CD4-positive, alpha-beta memory T cell (primary cell): Measurements from ENCODE around the gene SLC22A23. TPM values are rescaled to one million over a fixed set of nuclear protein-coding genes. Genes with fewer than 3 reads are reported as not detected.

Source experiments
- CTCF ChIA-PET: fragments of 350-600 bp; sonication (Branson Sonifier 250); formaldehyde crosslinking; loops from one replicate; lab custom pipeline; 2021; ENCODE audit warnings: inconsistent platforms; ENCODE audit not compliant: partially characterized antibody; lab: Charles Lee
- POLR2A ChIA-PET: fragments of 350-600 bp; sonication (Branson Sonifier 250); formaldehyde crosslinking; loops from one replicate; lab custom pipeline; 2021; ENCODE audit not compliant: partially characterized antibody; lab: Charles Lee
- DNase-seq, 5 donors: peaks; one replicate each; pipeline versions ENCODE4 v3.0.0 to v3.0.0-alpha.2; 2020 to 2022; ENCODE audit warnings: mixed read lengths in 1 of 5
- H3K27ac ChIP-seq: one replicate; pipeline ENCODE4 v1.7.0; 2013; ENCODE audit warnings: low read depth, low read length
- H3K27me3 ChIP-seq: 2 replicates; pipeline ENCODE4 v1.7.0; 2013; ENCODE audit warnings: mild to moderate bottlenecking, low read length, moderate library complexity; ENCODE audit not compliant: insufficient read depth
- H3K36me3 ChIP-seq: 2 replicates; pipeline ENCODE4 v1.7.0; 2013; ENCODE audit warnings: mild to moderate bottlenecking, low read length, moderate library complexity; ENCODE audit not compliant: insufficient read depth
- H3K4me1 ChIP-seq: 2 replicates; pipeline ENCODE4 v1.7.0; 2013; ENCODE audit warnings: mild to moderate bottlenecking, low read length, moderate library complexity; ENCODE audit not compliant: insufficient read depth
- H3K4me3 ChIP-seq, 2 donors: one replicate each; pipeline ENCODE4 v1.7.0; 2013; ENCODE audit warnings: low read length in 2 of 2, mild to moderate bottlenecking in 1 of 2
- H3K9me3 ChIP-seq, 2 donors: one replicate each; pipeline ENCODE4 v1.7.0; 2013; ENCODE audit warnings: low read length in 2 of 2, control low read depth in 1 of 2; ENCODE audit not compliant: control insufficient read depth in 1 of 2
- H3K27ac Mint-ChIP-seq, 7 donors: one replicate each; pipeline ENCODE4 v1.8.0; 2020 to 2021; ENCODE audit warnings: mixed read lengths in 7 of 7, mild to moderate bottlenecking in 6 of 7, inconsistent platforms in 3 of 7, moderate library complexity in 3 of 7
- H3K27me3 Mint-ChIP-seq, 2 donors: one replicate each; pipeline ENCODE4 v1.8.0; 2020 to 2021; ENCODE audit warnings: mixed read lengths in 2 of 2
- H3K36me3 Mint-ChIP-seq, 2 donors: one replicate each; pipeline ENCODE4 v1.8.0; 2020 to 2021; ENCODE audit warnings: mixed read lengths in 2 of 2, inconsistent platforms in 1 of 2, mild to moderate bottlenecking in 1 of 2
- H3K4me1 Mint-ChIP-seq, 4 donors: one replicate each; pipeline ENCODE4 v1.8.0; 2020 to 2021; ENCODE audit warnings: mixed read lengths in 4 of 4, mild to moderate bottlenecking in 1 of 4
- H3K4me3 Mint-ChIP-seq, 8 donors: one replicate each; pipeline ENCODE4 v1.8.0; 2020 to 2021; ENCODE audit warnings: mixed read lengths in 8 of 8, mild to moderate bottlenecking in 7 of 8, moderate library complexity in 6 of 8, inconsistent platforms in 3 of 8
- H3K9me3 Mint-ChIP-seq, 8 donors: one replicate each; pipeline ENCODE4 v1.8.0; 2020 to 2021; ENCODE audit warnings: mixed read lengths in 8 of 8, mild to moderate bottlenecking in 5 of 8, inconsistent platforms in 3 of 8, moderate library complexity in 1 of 8
- intact Hi-C: fragments of 100-400 bp; cut with micrococcal nuclease; formaldehyde crosslinking; loops from one replicate; pipeline ENCODE4 v1.15.1; 2023
- polyA plus RNA-seq, 2 donors: library from polyadenylated mRNA; unstranded; fragments of 300-500 nt; fragmentation: Illumina TruSeq; gene quantifications; one replicate each; pipeline ENCODE4 v1.2.3, GENCODE V29; 2021
- total RNA-seq, 2 experiments: library from RNA; stranded (reverse); gene quantifications; one replicate each; pipeline ENCODE4 v1.2.3, GENCODE V29; 2021

Gene SLC22A23
- total and polyA plus RNA-seq, 4 experiments from 2014 or later: 0.32 to 12.5 (median 5.7) TPM

DNA sequence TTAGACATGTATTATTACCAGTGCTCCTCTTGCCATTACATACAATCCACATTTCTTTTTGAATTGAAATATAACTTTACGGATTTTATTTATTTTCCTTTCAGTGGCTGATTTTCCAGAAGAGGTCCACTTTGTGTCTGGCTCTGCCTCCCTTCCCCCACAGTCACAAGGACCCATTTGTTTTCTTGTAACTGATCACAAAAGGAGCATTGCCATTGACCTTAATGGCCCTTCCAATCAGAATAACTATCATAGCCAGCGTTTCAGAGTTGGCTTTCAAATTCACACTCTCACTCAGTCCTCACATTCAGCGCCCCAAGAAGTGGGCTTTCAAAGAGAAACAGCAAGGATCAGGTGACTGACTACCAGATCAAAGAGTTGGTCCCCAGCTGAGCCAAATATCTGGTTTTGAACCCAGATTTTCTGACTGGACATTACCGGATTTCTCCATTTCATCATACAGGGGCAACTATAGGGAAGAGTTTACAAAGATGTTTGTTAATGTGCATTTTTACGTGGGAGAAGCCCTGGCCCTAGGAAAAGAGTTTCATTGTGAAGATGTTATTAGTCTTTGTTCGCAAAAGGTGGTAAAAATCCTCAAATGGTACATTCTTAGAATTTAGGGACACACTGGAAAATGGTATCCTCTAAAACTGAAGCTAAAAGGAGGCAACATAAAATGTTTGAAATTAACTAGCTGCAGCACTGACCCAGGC is 2.0 kb upstream of the SLC22A23 start:
- Histone ChIP-seq H3K4me3 (no peak overlapping the region), H3K9me3 (no peaks in the 10 kb centered on the region), H3K27ac (no peak overlapping the region), H3K36me3 (no peaks in the 10 kb centered on the region), H3K4me1 (peaks cover 32% of the 10 kb centered on the region), H3K27me3 (peaks cover 6% of the 10 kb centered on the region)
- Mint-ChIP-seq H3K4me1 (peaks cover 4 to 9% (median 7%) of the 10 kb centered on the region in 4 donors), H3K36me3 (peaks cover 0 to 3% of the 10 kb centered on the region in 2 donors), H3K9me3 (peaks cover 0 to 3% (median 0%) of the 10 kb centered on the region in 8 donors), H3K27me3 (peaks cover 3 to 8% of the 10 kb centered on the region in 2 donors), H3K4me3 (peak overlapping the region in 3 of 8 donors; percentile 13 to 91 (median 15)), H3K27ac (peak overlapping the region in 1 of 7 donors; percentile 80)
- POLR2A ChIA-PET: no interaction called here
- DNase-seq: no peak
- intact Hi-C loops: loop anchor here (5.0 to 10.0 kb wide), 7 partner anchors 273 to 697 kb away; partner anchors contain the start of genes ECI2, FAM50B and NQO2
- CTCF ChIA-PET: interaction anchor here (1.2 to 2.1 kb wide), 6 partner anchors 10 to 273 kb away, joined by 3 to 6 read pairs (median 5); no protein-coding TSS in a partner anchor

DNA sequence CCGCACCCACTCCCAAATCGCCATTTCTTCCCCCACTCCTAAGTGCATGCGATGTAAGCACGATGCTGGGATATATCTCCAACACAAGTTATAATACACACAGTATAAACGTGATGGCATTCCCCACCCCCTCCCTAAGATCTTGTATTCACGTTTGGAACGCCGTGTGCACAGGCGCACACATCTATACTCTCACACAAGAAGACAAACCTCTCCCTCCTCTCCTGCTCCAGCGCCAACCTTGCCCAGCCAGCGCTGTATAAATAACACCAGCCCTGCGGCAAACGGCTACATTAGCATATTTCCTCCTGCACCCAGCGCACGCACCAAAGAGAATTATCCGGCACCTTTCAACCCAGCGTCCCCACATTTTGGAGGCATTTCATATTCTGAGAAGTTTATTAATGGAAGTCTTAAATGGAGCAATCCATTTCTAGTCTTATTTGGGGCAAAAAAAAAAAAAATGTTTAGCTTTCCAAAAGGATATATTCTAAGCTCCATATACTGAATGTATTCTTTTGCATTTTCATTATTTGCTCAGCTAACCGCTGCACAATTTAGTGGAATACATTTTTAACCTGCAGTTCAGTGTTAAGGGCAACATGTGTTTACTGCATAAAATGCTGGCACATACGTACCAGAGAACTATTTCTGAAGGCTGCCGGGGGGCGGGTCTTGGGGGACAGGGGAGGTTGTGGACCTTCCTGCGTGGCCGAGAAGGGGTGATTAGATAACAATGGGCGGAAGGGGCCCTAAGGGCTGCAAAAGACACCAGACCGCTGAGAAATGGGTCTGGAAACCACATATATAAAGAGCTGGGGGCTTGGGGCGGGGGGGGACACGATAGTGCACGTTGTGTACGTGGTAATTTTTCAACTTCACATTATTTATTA is 1.1 kb upstream of the SLC22A23 start:
- ChIA-PET CTCF (interaction anchor here (0.9 to 2.1 kb wide), 6 partner anchors 9 to 178 kb away, joined by 3 to 6 read pairs (median 5); no protein-coding TSS in a partner anchor), POLR2A (no interaction called here)
- Histone ChIP-seq H3K9me3 (no peaks in the 10 kb centered on the region), H3K4me1 (peaks cover 35% of the 10 kb centered on the region), H3K4me3 (peak overlapping the region; percentile 50 to 63), H3K36me3 (no peaks in the 10 kb centered on the region), H3K27ac (no peak overlapping the region), H3K27me3 (peaks cover 6% of the 10 kb centered on the region)
- peaks cover 0 to 3% (median 0%) of the 10 kb centered on the region in 8 donors for H3K9me3 Mint-ChIP-seq
- peak overlapping the region; percentile 81 to 92 (median 88) for H3K4me3 Mint-ChIP-seq
- peak in 4 of 5 donors; percentile 13 to 17 (median 15) for DNase-seq
- peaks cover 4 to 9% (median 7%) of the 10 kb centered on the region in 4 donors for H3K4me1 Mint-ChIP-seq
- H3K27me3 Mint-ChIP-seq: peaks cover 3 to 8% of the 10 kb centered on the region in 2 donors
- intact Hi-C loops: loop anchor here (1.0 to 10.0 kb wide), 10 partner anchors 47 to 696 kb away; partner anchors contain the start of genes BPHL, ECI2, FAM50B and NQO2
- peak overlapping the region; percentile 62 to 89 (median 80) for H3K27ac Mint-ChIP-seq
- peaks cover 0 to 3% of the 10 kb centered on the region in 2 donors for H3K36me3 Mint-ChIP-seq

DNA sequence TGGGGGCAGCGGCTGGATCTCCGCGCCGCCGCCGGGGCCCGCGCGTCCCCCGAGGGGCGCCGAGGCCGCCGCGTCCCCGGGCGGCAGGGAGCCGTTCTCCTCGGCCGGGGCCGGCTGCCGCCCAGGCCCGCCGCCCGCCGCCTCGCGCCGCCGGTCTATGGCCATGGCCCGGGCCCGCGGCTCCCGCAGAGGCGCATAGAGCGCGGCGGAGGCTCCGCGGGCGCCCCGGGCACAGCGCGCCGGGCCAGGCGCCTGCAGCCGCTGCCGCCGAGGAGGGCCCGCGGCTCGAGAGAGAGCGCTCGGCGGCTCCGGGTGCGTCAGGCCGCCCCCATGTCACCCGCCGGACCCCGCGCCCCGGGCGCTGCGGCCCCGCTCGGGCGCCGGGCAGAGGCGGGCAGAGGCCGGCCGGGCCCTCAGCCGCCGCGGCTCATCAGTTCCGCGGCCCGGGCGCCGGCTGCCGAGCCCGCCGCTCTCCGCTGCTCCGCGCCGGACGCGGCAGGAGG is 404 bp downstream of the SLC22A23 start:
- Mint-ChIP-seq H3K27ac (no peak overlapping the region), H3K4me3 (peak overlapping the region in 1 of 8 donors; percentile 67), H3K27me3 (peaks cover 3 to 9% of the 10 kb centered on the region in 2 donors), H3K36me3 (peaks cover 0 to 3% of the 10 kb centered on the region in 2 donors), H3K9me3 (peaks cover 0 to 3% (median 0%) of the 10 kb centered on the region in 8 donors), H3K4me1 (peaks cover 6 to 18% (median 11%) of the 10 kb centered on the region in 4 donors)
- intact Hi-C loops: loop anchor here (1.0 to 10.0 kb wide), 9 partner anchors 46 to 694 kb away; partner anchors contain the start of genes ECI2, FAM50B and NQO2
- H3K9me3 ChIP-seq: no peaks in the 10 kb centered on the region
- DNase-seq: no peak
- peaks cover 6% of the 10 kb centered on the region for H3K27me3 ChIP-seq
- ChIA-PET CTCF (interaction anchor here (1.0 kb wide), 1 partner anchor 177 kb away, joined by 7 read pairs; no protein-coding TSS in a partner anchor), POLR2A (no interaction called here)
- H3K27ac ChIP-seq: no peak overlapping the region
- peaks cover 35% of the 10 kb centered on the region for H3K4me1 ChIP-seq
- H3K4me3 ChIP-seq: peak overlapping the region in 1 of 2 donors; percentile 55
- H3K36me3 ChIP-seq: no peaks in the 10 kb centered on the region

DNA sequence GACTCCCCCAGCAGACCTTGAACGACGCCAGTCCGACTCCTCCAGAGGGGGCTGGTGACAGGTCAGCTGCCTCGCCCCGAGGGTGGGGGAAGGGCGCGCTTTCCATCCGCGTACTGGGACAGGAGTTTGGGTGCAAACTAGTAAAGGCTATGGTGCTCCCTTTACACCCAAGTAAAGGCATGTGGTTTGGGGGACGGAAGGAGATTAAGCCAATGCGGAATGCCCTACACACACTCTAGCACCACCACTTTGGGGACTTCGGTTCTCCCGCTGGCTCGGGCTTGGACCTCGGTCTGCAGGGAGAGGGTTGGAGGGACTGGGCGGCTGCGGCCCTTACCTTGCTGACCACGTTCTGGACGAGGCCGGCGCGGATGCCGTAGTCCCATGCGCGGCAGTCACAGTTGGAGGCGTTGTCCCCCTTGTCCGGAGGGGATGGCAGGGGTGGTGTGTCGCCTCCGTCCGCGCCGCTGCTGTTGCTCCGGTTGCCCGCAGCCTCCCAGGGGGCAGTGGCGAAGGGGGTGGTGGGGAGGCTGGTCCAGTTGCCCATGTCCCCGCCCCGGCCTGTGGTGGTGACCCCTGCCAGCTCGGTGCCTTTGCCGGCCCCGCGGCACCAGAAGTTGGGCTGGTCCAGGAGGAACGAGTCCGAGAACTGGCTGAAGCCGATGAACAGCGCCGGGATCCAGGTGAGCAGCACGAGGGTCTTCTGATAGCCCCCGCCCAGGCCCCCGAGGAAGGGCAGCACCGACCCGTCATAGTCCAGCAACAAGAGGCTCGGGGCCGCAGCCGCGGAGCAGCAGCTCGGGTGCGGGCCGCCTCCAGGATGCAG is 1.1 kb downstream of the SLC22A23 start:
- Histone ChIP-seq H3K27me3 (peaks cover 6% of the 10 kb centered on the region), H3K9me3 (no peaks in the 10 kb centered on the region), H3K4me3 (peak overlapping the region; percentile 55 to 67), H3K36me3 (no peaks in the 10 kb centered on the region), H3K4me1 (peaks cover 35% of the 10 kb centered on the region), H3K27ac (peak overlapping the region; percentile 37)
- Mint-ChIP-seq H3K4me1 (peaks cover 6 to 19% (median 11%) of the 10 kb centered on the region in 4 donors), H3K27ac (peak overlapping the region in 1 of 7 donors; percentile 47), H3K36me3 (peaks cover 0 to 3% of the 10 kb centered on the region in 2 donors), H3K9me3 (peaks cover 0 to 3% (median 0%) of the 10 kb centered on the region in 8 donors), H3K27me3 (peaks cover 3 to 9% of the 10 kb centered on the region in 2 donors), H3K4me3 (peak overlapping the region in 2 of 8 donors; percentile 60 to 67)
- CTCF ChIA-PET: no interaction called here
- POLR2A ChIA-PET: interaction anchor here (1.0 kb wide), 1 partner anchor 197 kb away, joined by 3 read pairs; the partner anchor contains the start of gene PSMG4
- peak in 3 of 5 donors; percentile 12 to 52 (median 18) for DNase-seq
- intact Hi-C loops: loop anchor here (1.0 to 10.0 kb wide), 9 partner anchors 45 to 693 kb away; partner anchors contain the start of genes ECI2, FAM50B and NQO2

DNA sequence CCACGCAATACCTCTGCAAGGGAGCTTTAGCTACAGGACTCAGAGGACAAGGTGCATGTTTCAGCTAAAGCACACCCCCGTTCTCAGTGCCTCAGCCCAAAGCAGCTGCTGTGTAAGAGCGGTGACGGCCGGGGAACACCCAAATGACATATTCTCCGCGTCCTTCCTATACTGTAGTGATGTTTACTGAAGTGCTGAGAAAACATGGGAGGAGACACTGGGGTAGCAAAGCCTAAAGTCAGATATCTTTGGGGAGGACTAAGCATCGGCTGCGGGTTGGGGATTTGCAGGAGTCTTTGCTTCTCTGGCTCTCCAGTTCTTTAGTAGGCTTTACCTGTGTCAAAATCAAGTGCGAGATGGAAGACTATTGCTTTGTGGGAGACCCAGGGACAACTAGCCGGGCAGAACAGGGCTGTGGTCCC is 1.7 kb downstream of the SLC22A23 start:
- intact Hi-C loops: loop anchor here (5.0 to 10.0 kb wide), 7 partner anchors 277 to 693 kb away; partner anchors contain the start of genes ECI2, FAM50B and NQO2
- Mint-ChIP-seq H3K27ac (no peak overlapping the region), H3K27me3 (peaks cover 3 to 9% of the 10 kb centered on the region in 2 donors), H3K4me3 (no peak overlapping the region), H3K36me3 (peaks cover 0 to 3% of the 10 kb centered on the region in 2 donors), H3K9me3 (peaks cover 0 to 3% (median 0%) of the 10 kb centered on the region in 8 donors), H3K4me1 (peaks cover 6 to 19% (median 11%) of the 10 kb centered on the region in 4 donors)
- Histone ChIP-seq H3K36me3 (no peaks in the 10 kb centered on the region), H3K27ac (peak overlapping the region; percentile 37), H3K9me3 (no peaks in the 10 kb centered on the region), H3K4me3 (peak overlapping the region; percentile 55 to 67), H3K4me1 (peaks cover 35% of the 10 kb centered on the region), H3K27me3 (peaks cover 6% of the 10 kb centered on the region)
- POLR2A ChIA-PET: interaction anchor here (0.8 to 1.0 kb wide), 2 partner anchors 99 to 196 kb away, joined by 3 read pairs; partner anchors contain the start of gene PSMG4
- CTCF ChIA-PET: no interaction called here
- peak; percentile 63 to 84 (median 76) for DNase-seq
